Ramos (cell line): Measurements from ENCODE around the gene TIFAB.

Source experiments
- in situ Hi-C: fragments of 300-500 bp; cut with MboI; formaldehyde crosslinking; loops from one replicate; pipeline ENCODE4 v1.14.3; 2022; ENCODE audit warnings: low sequenced_read_pairs; ENCODE audit not compliant: unreplicated experiment

The TIFAB gene

GRCh38 chr5:135460246-135461033 is 8.3 kb upstream of the TIFAB start:
- in situ Hi-C loops, result no loop called here

DNA sequence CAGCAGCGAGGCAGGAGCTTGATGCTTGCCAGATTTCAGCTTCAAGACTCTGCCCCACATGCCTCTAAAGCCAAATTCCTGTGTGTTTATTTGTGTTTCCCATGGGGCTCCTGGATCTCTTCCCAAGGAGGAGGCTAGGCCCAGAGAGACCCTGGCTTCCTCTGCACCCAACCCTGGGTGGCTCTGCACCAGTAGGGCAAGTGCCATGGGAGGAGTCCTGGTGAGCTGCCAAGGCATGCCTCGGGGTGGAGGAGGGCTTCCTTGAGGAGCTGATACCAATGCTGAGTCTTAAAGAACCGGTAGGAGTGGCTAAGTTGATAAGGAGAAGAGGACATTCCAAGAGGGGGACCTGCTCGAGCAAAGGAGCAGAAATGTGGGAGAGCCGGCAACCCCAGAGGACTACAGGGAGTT is 6.8 kb upstream of the TIFAB start:
- in situ Hi-C loops, result loop anchor here (5.0 to 10.0 kb wide), 2 partner anchors 93 to 376 kb away; partner anchors contain the start of gene SLC25A48

DNA sequence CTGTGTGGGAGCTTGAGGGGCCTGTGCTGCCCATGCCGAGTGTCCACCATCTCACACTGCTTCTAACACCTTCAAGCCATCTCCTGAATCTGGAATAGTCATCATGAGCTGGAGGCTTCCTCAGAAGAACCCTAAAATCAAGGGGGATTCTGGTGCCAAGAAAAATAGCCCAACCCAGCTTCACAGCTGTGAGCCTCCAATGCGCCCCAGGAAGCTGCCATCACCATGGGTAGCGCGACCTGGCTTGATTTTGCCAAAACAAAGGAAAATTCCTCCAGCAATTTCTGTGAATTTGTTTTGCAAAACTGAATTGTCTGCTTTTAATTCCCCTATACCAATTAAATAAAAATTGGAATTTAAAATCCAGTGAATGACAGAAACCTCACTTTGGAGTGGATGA is 6.2 kb upstream of the TIFAB start:
- in situ Hi-C loops, result loop anchor here (5.0 to 10.0 kb wide), 2 partner anchors 94 to 376 kb away; partner anchors contain the start of gene SLC25A48

DNA sequence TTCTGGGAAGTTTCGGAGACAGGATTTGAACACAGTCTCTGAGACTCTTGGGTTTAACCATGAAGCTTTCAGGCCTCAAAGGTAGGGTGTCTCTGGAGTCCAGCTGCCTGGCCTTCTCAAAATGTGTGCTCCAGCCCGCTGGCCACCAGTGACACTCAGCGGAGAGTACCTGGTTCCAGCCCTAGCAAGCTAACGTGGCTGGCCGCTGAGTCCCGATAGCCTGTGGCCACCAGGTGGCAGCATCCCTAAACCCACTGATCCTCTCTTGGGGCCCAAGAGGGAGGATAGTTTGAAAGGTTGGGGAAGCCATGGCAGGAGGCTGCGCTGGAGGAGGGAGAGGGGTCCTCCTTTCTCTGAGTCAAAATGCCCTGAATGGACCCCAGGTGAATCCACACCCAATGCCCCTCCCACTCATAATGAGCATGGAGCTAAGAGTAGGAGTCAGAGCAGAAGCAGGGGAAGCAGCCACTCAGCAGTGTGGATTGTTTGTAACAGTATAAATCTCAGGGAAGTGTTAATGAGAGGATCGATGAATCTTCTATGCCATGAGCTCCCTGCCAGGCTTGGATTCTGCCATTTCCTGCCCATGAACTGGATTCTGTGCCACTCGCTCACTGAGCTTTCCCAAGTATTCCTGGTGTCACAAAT is 5.4 kb upstream of the TIFAB start:
- in situ Hi-C loops, result loop anchor here (5.0 to 10.0 kb wide), 2 partner anchors 95 to 377 kb away; partner anchors contain the start of gene SLC25A48

DNA sequence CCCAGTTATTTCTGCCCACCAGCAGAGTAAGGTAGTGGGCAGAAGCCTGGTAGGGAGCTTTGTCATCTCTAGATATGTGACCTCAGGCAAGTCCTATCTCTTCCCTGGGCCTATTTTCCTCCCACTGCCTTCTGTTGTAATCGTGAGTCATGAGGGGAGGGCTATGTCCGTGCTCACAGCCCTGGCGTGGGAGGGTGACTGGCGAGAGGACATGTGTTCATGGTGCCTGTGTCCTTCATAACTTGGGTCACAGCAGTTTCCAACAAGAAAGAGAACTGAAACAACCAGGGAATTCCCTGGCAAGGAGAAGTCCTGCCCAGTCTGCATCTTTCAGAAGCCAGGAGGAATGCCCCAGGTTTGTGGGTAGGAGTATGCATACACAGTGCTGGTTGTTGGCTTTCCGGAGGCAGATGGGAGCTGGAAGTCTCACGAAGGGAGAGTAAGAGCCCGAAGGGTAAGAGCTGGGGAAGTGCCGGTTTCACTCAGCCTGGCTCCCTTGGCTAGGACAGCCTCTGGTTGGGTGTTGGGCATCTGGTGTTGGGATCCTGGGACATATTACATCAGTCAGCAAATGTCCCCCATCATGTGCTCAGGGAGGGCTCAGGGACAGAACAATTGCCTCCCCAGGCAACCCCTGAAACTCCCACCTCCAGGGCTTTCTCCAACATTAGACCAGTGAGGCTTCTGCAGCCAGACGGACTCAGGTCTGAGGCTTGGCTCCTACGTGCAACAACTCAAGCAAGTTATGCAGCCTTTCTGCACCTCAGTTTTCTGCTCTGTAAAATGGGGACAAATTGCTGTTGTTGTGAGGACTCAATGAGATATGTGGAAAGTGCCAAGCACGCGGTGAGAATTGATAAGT is 4.3 kb upstream of the TIFAB start:
- in situ Hi-C loops, result loop anchor here (5.0 to 10.0 kb wide), 2 partner anchors 96 to 378 kb away; partner anchors contain the start of gene SLC25A48

DNA sequence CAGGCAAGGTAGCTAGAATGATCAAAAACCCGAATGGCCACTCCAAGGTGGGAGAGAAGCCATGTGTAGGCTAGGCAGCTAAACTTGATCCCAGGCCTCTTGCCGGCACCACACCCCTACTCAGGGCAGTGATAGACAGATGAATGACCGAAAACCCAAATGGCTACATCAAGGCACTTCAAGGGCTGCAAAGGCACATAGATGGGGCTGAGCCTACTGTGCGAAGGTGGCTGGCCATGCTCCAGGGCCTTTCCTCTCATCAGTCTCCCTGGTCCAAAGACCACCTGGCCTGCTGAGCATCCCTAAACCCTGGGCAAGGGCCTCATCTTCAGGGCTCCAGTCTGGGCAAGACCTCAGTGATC is 3.7 kb upstream of the TIFAB start:
- in situ Hi-C loops, result loop anchor here (5.0 to 10.0 kb wide), 2 partner anchors 96 to 379 kb away; partner anchors contain the start of gene SLC25A48

GRCh38 chr5:135454946-135455345 is 2.8 kb upstream of the TIFAB start:
- in situ Hi-C loops, result loop anchor here (5.0 to 10.0 kb wide), 2 partner anchors 97 to 380 kb away; partner anchors contain the start of gene SLC25A48

GRCh38 chr5:135453613-135454012 is 1.5 kb upstream of the TIFAB start:
- in situ Hi-C loops, result loop anchor here (10.0 kb wide), 1 partner anchor 381 kb away; the partner anchor contains the start of gene SLC25A48

DNA sequence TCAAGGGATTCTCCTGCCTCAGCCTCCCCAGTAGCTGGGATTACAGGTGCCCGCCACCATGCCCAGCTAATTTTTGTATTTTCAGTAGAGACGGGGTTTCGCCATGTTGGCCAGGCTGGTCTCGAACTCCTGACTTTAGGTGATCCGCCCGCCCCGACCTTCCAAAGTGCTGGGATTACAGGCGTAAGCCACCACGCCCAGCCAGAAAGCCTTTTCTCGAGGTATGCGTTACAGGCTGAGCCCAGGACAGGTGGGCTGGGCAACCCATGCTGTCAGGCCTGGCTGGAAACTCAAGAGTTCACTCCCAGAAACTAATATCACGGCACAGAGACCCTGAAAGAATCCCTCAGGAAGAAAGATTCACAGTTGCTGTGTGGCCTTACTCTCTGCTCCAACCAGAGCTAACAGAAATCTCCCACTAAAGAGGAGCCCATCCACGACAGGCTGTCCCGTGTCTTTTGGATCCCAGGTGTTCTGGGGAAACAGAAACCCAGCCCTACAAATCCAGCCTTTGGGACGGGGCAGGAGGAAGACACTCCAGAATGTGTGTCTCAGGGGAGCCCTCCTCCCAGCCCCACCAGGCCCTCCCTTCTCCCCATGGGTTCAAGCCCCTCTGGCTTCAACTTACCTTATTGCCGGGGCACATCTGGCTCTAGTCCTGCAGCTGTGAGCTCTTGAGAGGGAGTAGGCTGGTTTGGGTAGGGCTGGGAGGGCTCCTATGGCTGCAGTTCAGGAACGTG is 400 bp downstream of the TIFAB start:
- in situ Hi-C loops, result loop anchor here (10.0 kb wide), 1 partner anchor 383 kb away; the partner anchor contains the start of gene SLC25A48

DNA sequence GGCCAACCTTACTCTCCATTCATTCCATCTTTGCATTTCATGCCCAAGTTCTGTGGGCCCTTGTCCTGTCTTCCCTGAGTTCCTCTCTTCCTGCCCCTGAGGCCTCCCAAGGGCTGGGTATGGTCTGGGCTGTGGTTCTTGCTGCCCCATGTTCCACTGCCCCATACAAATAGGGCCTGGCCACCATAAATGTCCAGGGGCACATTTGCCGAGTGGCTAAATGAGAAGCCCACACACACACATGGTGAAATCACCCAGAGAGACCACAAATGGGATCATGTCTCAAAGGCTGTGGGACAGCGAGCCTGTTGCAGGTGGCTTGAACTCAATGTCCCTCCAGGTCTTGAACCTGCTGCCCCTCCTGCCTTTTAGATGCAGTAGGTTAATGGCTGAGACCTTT is 1.2 kb downstream of the TIFAB start:
- in situ Hi-C loops, result loop anchor here (10.0 kb wide), 1 partner anchor 384 kb away; the partner anchor contains the start of gene SLC25A48

DNA sequence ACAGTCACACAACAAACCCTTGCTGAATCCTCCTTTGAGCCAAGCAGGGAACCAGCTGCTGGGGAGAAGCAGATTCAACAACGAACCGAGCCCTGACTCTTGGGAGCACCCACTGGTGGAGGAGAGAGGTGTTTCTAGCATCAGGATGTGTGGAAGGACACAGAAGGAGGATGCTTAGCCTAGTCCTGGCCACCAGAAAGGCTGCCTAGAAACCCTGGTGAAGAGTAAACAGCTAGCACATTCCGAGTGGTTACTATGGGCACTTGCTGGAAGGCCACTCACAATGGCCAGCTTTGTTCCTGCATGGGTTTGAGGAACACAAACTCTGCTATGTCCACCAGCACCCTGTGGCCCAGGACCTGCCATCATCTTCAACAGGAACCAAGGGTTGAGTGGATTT is 1.8 kb downstream of the TIFAB start:
- in situ Hi-C loops, result loop anchor here (10.0 kb wide), 1 partner anchor 384 kb away; the partner anchor contains the start of gene SLC25A48

GRCh38 chr5:135449644-135450043 is 2.5 kb downstream of the TIFAB start:
- in situ Hi-C loops, result loop anchor here (10.0 kb wide), 1 partner anchor 385 kb away; the partner anchor contains the start of gene SLC25A48

GRCh38 chr5:135448791-135449507 is 3.2 kb downstream of the TIFAB start:
- in situ Hi-C loops, result no loop called here

DNA sequence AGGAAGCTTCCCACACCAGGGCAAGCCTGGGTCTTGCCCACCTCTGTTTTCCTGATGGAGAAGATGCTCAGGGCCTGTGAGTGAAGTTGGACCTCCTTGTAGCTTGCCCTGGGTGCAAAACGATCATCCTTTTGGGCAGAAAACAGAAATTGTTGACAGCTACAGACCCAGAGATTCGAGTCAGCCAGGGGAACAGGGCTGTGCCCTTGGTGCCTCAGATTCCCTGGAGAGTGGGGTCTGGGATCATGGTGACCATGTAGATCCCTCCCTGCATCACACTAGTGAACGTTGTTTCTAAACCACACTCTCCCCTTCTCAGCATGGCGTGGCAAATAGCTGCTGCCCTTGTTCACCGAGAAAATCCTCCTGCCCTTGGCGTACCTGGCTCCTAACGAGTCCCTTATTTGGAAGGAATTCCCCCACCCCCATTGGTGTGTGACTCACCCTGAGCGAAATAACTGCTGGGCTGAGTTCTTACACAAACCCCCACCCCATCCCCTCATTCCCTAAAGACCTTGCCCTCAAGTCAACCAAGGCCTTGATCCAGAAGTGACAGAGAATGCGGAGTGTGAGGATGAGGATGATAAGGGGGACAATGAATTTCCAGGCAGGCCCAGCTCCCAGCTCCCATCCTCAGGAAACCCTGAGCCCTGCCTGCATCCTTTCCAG is 3.9 kb downstream of the TIFAB start:
- in situ Hi-C loops, result no loop called here

GRCh38 chr5:135447298-135447929 is 4.7 kb downstream of the TIFAB start, which contains the start of gene DCANP1:
DCANP1 (minus strand) TSS chr5:135447348; CDS start chr5:135447108, 240 bp downstream.
- in situ Hi-C loops, result no loop called here

- in situ Hi-C loops, result no loop called here
Observed at GRCh38 chr5:135446615-135447014, 5.5 kb downstream of the TIFAB start.

DNA sequence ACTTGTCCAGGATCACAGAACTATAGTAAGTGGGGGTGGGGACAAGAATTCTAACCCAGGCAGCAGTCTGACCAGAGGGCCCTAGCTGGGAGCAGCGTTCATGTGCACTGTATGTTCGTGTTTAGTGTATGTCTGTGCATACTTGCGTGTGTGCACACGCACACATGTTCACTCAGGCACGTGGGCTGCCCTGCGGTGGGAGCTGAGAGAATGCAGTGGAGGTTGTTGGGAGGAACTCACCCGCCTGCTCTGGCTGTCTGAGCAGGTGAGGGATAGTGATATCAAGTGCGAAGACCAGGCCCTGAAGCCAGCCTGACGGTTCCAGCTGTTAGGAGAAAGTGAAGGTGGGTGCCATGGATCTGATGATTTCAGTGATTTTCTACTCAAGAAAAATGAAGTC is 5.9 kb downstream of the TIFAB start:
- in situ Hi-C loops, result no loop called here
